ENCODE results near the gene HAUS5.
"Not testable (repeated sequence)": the region's sequence is repeated elsewhere in the genome, so short reads cannot be mapped to it uniquely, and the experiment has no call there.

The HAUS5 gene

GRCh38 chr19:35642798-35643254, 30.3 kb downstream of the HAUS5 start:
- no peak for DNase-seq

GRCh38 chr19:35643255-35644205, 31.0 kb downstream of the HAUS5 start:
- DNase-seq = peak in 44 of 51 donors; percentile 7 to 79 (median 42)

- peak in 46 of 51 donors; percentile 12 to 87 (median 44) for DNase-seq
Measured at GRCh38 chr19:35644206-35644986, 31.9 kb downstream of the HAUS5 start.

- peak in 41 of 51 donors; percentile 6 to 66 (median 31) for DNase-seq
Measured at GRCh38 chr19:35644987-35645679, 32.6 kb downstream of the HAUS5 start.

- DNase-seq = no peak
Measured at GRCh38 chr19:35645680-35646511, 33.4 kb downstream of the HAUS5 start.

GRCh38 chr19:35648017-35648961, 35.8 kb downstream of the HAUS5 start, which contains the start of gene COX6B1:
TSS of gene COX6B1 (plus strand) at chr19:35648323. CDS start at chr19:35651244, 2,921 bp downstream.
- DNase-seq = peak; percentile 42 to 98 (median 90)

- no peak for DNase-seq
Measured at GRCh38 chr19:35650581-35650980, 38.0 kb downstream of the HAUS5 start.

GRCh38 chr19:35654828-35655227, 42.3 kb downstream of the HAUS5 start:
- DNase-seq = not testable (repeated sequence)

- no peak for DNase-seq
Measured at GRCh38 chr19:35655600-35655999, 43.1 kb downstream of the HAUS5 start.

- no peak for DNase-seq
Measured at GRCh38 chr19:35656700-35657099, 44.2 kb downstream of the HAUS5 start.

- no peak for DNase-seq
Measured at GRCh38 chr19:35657904-35658700, 45.6 kb downstream of the HAUS5 start.

GRCh38 chr19:35661995-35662340, 49.4 kb downstream of the HAUS5 start:
- no peak for DNase-seq

- DNase-seq = no peak
Measured at GRCh38 chr19:35663981-35664380, 51.4 kb downstream of the HAUS5 start.

GRCh38 chr19:35665157-35665556, 52.6 kb downstream of the HAUS5 start:
- DNase-seq = no peak

GRCh38 chr19:35665604-35666003, 53.1 kb downstream of the HAUS5 start:
- DNase-seq = no peak

GRCh38 chr19:35666251-35666913, 53.8 kb downstream of the HAUS5 start, which contains the start of gene UPK1A:
TSS of gene UPK1A (plus strand) at chr19:35666517. CDS start at chr19:35666813, 296 bp downstream.
- DNase-seq = no peak

- no peak for DNase-seq
Measured at GRCh38 chr19:35669566-35669965, 57.0 kb downstream of the HAUS5 start.

- DNase-seq = no peak
Measured at GRCh38 chr19:35669974-35670373, 57.4 kb downstream of the HAUS5 start.
